NB4 (cell line): ENCODE results near the gene RACK1.

ENCODE experiments used
- DNase-seq: peaks from one replicate; pipeline ENCODE4 v3.0.0; 2010; ENCODE audit warnings: low read depth
- H3K4me3 ChIP-seq: one replicate; pipeline ENCODE4 v1.5.1; 2011; ENCODE audit warnings: mild to moderate bottlenecking, low read depth, low read length, moderate library complexity
- MYC ChIP-seq: IDR thresholded peaks from 2 replicates; pipeline ENCODE4 v1.6.1; 2011; ENCODE audit warnings: low read depth, low read length
- POLR2A ChIP-seq: IDR thresholded peaks from 2 replicates; pipeline ENCODE4 v1.6.1; 2011; ENCODE audit warnings: mild to moderate bottlenecking; ENCODE audit not compliant: insufficient read length; ENCODE audit errors: extremely low read depth
- TF ChIP-seq, protein P1 (sequence below): IDR thresholded peaks from one replicate; pipeline ENCODE4 v1.5.1; 2012; ENCODE audit warnings: low read depth, low read length
- TF ChIP-seq, protein P2 (sequence below): IDR thresholded peaks from 2 replicates; pipeline ENCODE4 v1.6.1; 2011; ENCODE audit warnings: low read depth, low read length

RACK1 gene

GRCh38 chr5:181207214-181207959 is 36.3 kb downstream of the RACK1 start:
- DNase-seq = peak; percentile 85
- peak overlapping the region; percentile 65 for H3K4me3 ChIP-seq
- TF ChIP-seq, protein P1, sequence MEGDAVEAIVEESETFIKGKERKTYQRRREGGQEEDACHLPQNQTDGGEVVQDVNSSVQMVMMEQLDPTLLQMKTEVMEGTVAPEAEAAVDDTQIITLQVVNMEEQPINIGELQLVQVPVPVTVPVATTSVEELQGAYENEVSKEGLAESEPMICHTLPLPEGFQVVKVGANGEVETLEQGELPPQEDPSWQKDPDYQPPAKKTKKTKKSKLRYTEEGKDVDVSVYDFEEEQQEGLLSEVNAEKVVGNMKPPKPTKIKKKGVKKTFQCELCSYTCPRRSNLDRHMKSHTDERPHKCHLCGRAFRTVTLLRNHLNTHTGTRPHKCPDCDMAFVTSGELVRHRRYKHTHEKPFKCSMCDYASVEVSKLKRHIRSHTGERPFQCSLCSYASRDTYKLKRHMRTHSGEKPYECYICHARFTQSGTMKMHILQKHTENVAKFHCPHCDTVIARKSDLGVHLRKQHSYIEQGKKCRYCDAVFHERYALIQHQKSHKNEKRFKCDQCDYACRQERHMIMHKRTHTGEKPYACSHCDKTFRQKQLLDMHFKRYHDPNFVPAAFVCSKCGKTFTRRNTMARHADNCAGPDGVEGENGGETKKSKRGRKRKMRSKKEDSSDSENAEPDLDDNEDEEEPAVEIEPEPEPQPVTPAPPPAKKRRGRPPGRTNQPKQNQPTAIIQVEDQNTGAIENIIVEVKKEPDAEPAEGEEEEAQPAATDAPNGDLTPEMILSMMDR = no peak
- TF ChIP-seq POLR2A = peak; percentile 29
- TF ChIP-seq, protein P2, sequence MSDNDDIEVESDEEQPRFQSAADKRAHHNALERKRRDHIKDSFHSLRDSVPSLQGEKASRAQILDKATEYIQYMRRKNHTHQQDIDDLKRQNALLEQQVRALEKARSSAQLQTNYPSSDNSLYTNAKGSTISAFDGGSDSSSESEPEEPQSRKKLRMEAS = 0 out of 2 replicates have a peak, but pooled peaks have one; percentile 15
- TF ChIP-seq MYC = no peak; the same call in 1 of the 2 replicates

- H3K4me3 ChIP-seq = peak overlapping the region; percentile 46
- DNase-seq = no peak
- TF ChIP-seq, protein P1 = no peak
- TF ChIP-seq MYC = no peak
- TF ChIP-seq POLR2A = no peak
- TF ChIP-seq, protein P2 = no peak
Measured at GRCh38 chr5:181205761-181206649, 37.7 kb downstream of the RACK1 start.

DNA sequence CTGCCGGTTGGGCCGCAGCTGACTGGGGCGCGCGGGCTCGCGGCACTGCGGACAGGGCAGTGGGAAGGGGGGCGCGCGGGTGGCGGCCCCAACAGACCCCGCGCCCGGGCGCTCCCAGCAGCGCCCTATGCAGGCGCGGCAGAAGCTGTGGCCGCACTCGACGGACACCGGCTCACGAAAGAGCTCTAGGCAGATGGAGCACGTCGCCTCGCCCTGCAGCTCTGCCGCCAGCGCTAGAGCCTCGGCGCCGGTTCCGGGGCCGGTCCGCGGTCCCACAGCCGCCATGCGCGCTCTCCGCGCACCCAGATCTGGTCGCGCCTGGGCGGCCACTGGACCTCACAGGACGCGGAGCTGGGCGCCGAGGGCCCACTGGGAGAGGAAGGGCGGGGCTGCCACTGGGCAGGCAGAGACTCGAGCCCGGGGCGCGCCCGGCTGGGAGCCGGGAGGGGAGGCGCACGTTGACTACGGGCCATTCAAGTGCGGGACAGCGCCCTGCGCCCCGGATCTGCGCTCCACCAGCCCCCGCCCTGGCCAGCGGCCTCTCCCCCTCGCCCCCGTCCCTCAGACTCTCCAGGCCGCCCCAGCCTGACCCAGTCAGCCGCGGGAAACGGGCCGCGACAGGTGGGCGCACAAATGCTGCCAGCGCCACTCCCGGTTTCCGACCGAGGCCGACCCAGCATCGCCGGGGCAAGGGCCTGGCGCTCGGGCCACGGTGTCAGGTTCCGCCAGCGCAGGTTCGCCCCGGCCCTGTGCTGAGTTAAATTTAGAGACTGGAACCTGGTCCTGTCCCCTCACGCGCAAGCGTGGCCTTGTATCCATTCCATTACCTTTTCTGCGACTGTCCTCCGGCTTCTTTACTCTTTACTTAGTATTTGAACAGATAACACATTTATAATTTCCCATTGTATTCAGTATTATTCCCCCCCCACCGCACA is 38.6 kb downstream of the RACK1 start, which contains the start of gene TRIM7:
Gene TRIM7 (minus strand): TSS at position 371 of the 935 bp plus-strand sequence. CDS start 86 bp downstream, at position 285.
- DNase-seq = no peak
- TF ChIP-seq, protein P1 = no peak
- TF ChIP-seq MYC = no peak
- no peak for TF ChIP-seq POLR2A
- TF ChIP-seq, protein P2 = no peak
- no peak within 1 kb of the TSS for H3K4me3 ChIP-seq

- DNase-seq = no peak
- no peak overlapping the region for H3K4me3 ChIP-seq
- TF ChIP-seq POLR2A = no peak
- TF ChIP-seq, protein P1 = no peak
- TF ChIP-seq MYC = no peak
- TF ChIP-seq, protein P2 = no peak
Measured at GRCh38 chr5:181204113-181204825, 39.4 kb downstream of the RACK1 start.
